ENCODE data around the gene ZNF793.

The ZNF793 gene

DNA sequence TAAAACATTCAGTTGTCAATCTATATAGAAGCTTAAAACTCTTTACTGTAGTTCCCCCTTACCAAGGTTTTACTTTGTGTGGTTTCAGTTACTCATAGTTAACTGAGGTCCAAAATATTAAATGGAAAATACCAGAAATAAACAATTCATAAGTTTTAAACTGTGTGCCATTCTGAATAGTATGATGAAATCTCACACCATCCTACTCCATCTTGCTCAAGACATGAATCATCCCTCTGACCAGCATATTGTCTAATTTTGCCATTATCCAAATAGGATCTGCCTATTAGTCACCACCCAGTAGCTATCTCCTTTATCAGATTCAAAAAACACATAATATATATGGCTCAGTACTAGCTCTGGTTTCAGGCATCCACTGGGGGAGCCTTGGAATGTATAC is 65.5 kb downstream of the ZNF793 start:
- no peak for DNase-seq

DNA sequence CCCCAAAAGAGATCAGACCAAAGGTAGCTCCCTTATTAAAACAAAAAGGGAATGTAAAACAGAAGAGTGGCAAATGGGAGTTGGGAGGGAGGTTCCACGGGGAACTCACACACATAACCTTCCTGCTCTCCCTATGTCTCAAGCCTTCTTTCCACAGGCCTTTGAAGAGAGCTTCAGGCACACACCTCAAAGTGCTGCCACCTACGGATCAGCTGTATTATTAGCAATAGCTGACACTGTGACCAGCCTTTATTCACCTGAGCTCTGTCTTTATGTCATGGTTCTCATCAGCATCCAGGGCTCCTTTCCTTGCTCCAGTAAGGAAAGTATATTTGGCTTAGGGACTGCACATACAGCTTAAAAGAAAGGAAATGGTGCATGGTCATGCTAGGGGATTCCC is 76.6 kb downstream of the ZNF793 start:
- no peak for DNase-seq

Data from right hindlimb (tissue), 1 donor.